ENCODE data around the gene POTEH. TPM values are rescaled to one million over a fixed set of nuclear protein-coding genes. Genes with fewer than 3 reads are reported as not detected.
"Not testable (repeated sequence)": the region's sequence is repeated elsewhere in the genome, so short reads cannot be mapped to it uniquely, and the experiment has no call there.

POTEH gene
- total and polyA plus RNA-seq, 2 experiments from 2014 or later, result not detected

GRCh38 chr22:15738157-15738908 lies 48.5 kb downstream of the POTEH start:
- H3K79me2 ChIP-seq (ENCODE audit: insufficient read depth); H3K36me3 ChIP-seq (ENCODE audit: low read depth); H3F3A ChIP-seq (ENCODE audit: insufficient read depth); in situ Hi-C loops (cut with MboI); H4K20me1 ChIP-seq (ENCODE audit: insufficient read depth); H3K4me2 ChIP-seq (ENCODE audit: unreplicated experiment); H3K9ac ChIP-seq; H3K27me3 ChIP-seq (replicated peaks; ENCODE audit: insufficient read depth); H3K4me1 ChIP-seq (ENCODE audit: insufficient read depth); H3K4me3 ChIP-seq; H3K27ac ChIP-seq; DNase-seq; H2AFZ ChIP-seq; H3K9me3 ChIP-seq (ENCODE audit: low read depth); H3K9me2 ChIP-seq (ENCODE audit: insufficient read depth): not testable (repeated sequence)
- 34 to 43% methylated on average over 4 to 6 of the region's 10 CpGs for WGBS, 2 experiments (ENCODE audit: low coverage in 1 of 2, low lambda C conversion rate in 2 of 2, missing lambda C conversion rate in 2 of 2)

DNA sequence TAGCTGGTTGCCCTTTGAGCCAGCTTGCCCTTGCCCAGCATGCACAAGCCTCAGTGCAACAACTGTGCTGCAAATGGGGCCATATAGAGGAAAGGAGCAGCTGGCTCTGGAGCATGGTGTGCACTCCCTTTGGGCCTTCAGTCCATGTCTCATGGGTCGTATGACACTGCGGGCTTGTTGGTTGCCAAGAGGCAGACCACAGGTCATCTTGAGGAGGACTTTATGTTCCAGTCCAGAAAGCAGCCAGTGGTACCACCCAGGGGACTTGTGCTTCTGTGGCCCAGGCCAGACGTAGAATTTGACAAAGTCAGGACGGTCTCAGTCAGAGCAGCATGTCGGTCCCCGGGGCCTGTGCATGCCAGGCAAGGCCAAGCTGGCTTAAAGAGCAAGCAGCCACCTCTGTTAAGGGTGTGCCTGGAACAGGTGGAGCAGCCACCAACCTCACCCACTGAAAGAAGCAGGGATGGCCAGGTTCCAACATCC lies 49.1 kb downstream of the POTEH start:
- H3K4me3 ChIP-seq; H3K9ac ChIP-seq; H3K36me3 ChIP-seq (ENCODE audit: low read depth); H2AFZ ChIP-seq; H3F3A ChIP-seq (ENCODE audit: insufficient read depth); H3K4me2 ChIP-seq (ENCODE audit: unreplicated experiment); H3K27ac ChIP-seq; in situ Hi-C loops (cut with MboI); H3K9me2 ChIP-seq (ENCODE audit: insufficient read depth); H3K9me3 ChIP-seq (ENCODE audit: low read depth); H3K4me1 ChIP-seq (ENCODE audit: insufficient read depth); H3K79me2 ChIP-seq (ENCODE audit: insufficient read depth); H4K20me1 ChIP-seq (ENCODE audit: insufficient read depth); H3K27me3 ChIP-seq (replicated peaks; ENCODE audit: insufficient read depth); DNase-seq: not testable (repeated sequence)
- WGBS, 2 experiments (ENCODE audit: low coverage in 1 of 2, low lambda C conversion rate in 2 of 2, missing lambda C conversion rate in 2 of 2), result 39 to 66% methylated on average over 2 of the region's 6 CpGs

- H3K4me1 ChIP-seq (ENCODE audit: insufficient read depth); H3K79me2 ChIP-seq (ENCODE audit: insufficient read depth); H2AFZ ChIP-seq; H3F3A ChIP-seq (ENCODE audit: insufficient read depth); DNase-seq; H3K36me3 ChIP-seq (ENCODE audit: low read depth); H3K27ac ChIP-seq; H3K27me3 ChIP-seq (replicated peaks; ENCODE audit: insufficient read depth); H3K9ac ChIP-seq; H3K4me2 ChIP-seq (ENCODE audit: unreplicated experiment); H3K9me2 ChIP-seq (ENCODE audit: insufficient read depth); in situ Hi-C loops (cut with MboI); H3K4me3 ChIP-seq; H4K20me1 ChIP-seq (ENCODE audit: insufficient read depth); H3K9me3 ChIP-seq (ENCODE audit: low read depth): not testable (repeated sequence)
- 47 to 49% methylated on average over 10 to 14 of the region's 16 CpGs for WGBS, 2 experiments (ENCODE audit: low coverage in 1 of 2, low lambda C conversion rate in 2 of 2, missing lambda C conversion rate in 2 of 2)
Observed at GRCh38 chr22:15747636-15748323, 58.0 kb downstream of the POTEH start.

DNA sequence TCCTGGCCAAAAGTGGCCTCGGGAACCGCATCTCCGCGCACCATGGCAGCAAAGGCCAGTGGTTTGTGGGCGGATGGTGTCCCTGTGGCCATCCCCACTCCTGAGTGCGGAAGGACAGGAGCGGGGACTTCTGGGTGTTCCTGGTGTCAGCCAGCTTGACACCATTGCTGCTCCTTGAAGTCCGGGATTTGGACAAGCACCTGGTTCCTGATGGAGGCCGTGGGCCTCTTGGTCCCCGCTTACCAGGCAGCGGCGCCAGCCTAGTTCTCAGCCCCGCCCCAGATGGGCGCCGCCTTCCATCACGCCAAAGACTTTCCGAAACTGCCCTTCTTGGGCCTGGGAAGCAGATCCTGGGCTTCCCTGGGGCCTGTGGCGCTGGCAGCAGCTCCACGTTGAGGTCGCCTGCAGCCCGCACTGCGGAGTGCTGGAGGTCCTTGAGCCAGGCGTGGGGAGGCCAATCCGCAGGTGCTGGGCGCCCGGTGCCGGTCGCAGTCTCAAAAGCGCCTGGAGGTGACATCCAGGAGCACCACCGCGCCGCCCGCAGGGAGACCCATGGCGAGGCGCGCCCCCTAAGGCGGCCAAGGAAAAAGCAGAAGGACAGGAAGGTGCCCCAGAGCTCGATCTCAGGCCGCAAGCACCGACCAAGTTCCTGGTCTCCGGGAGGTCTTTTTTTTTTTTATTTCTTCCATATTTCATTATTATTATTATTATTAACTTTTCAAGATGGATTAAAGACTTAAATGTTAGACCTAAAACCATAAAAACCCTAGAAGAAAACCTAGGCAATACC lies 59.5 kb downstream of the POTEH start:
- in situ Hi-C loops (cut with MboI); H3F3A ChIP-seq (ENCODE audit: insufficient read depth); H2AFZ ChIP-seq; H3K4me2 ChIP-seq (ENCODE audit: unreplicated experiment); H3K4me1 ChIP-seq (ENCODE audit: insufficient read depth); H4K20me1 ChIP-seq (ENCODE audit: insufficient read depth); DNase-seq; H3K4me3 ChIP-seq; H3K9ac ChIP-seq; H3K36me3 ChIP-seq (ENCODE audit: low read depth); H3K9me2 ChIP-seq (ENCODE audit: insufficient read depth); H3K27me3 ChIP-seq (replicated peaks; ENCODE audit: insufficient read depth); H3K9me3 ChIP-seq (ENCODE audit: low read depth); H3K79me2 ChIP-seq (ENCODE audit: insufficient read depth); H3K27ac ChIP-seq: not testable (repeated sequence)
- 49 to 57% methylated on average over 33 to 41 of the region's 41 CpGs for WGBS, 2 experiments (ENCODE audit: low coverage in 1 of 2, low lambda C conversion rate in 2 of 2, missing lambda C conversion rate in 2 of 2)

- H2AFZ ChIP-seq; H4K20me1 ChIP-seq (ENCODE audit: insufficient read depth); H3K27me3 ChIP-seq (replicated peaks; ENCODE audit: insufficient read depth); H3K36me3 ChIP-seq (ENCODE audit: low read depth); H3K9ac ChIP-seq; H3K4me2 ChIP-seq (ENCODE audit: unreplicated experiment); DNase-seq; H3K9me3 ChIP-seq (ENCODE audit: low read depth); H3K79me2 ChIP-seq (ENCODE audit: insufficient read depth); H3K4me3 ChIP-seq; H3K27ac ChIP-seq; H3K9me2 ChIP-seq (ENCODE audit: insufficient read depth); in situ Hi-C loops (cut with MboI); H3K4me1 ChIP-seq (ENCODE audit: insufficient read depth); H3F3A ChIP-seq (ENCODE audit: insufficient read depth): not testable (repeated sequence)
- WGBS, 2 experiments (ENCODE audit: low coverage in 1 of 2, low lambda C conversion rate in 2 of 2, missing lambda C conversion rate in 2 of 2), result 63 to 83% methylated on average over 9 to 13 of the region's 28 CpGs
Observed at GRCh38 chr22:15759443-15760097, 69.7 kb downstream of the POTEH start.

DNA sequence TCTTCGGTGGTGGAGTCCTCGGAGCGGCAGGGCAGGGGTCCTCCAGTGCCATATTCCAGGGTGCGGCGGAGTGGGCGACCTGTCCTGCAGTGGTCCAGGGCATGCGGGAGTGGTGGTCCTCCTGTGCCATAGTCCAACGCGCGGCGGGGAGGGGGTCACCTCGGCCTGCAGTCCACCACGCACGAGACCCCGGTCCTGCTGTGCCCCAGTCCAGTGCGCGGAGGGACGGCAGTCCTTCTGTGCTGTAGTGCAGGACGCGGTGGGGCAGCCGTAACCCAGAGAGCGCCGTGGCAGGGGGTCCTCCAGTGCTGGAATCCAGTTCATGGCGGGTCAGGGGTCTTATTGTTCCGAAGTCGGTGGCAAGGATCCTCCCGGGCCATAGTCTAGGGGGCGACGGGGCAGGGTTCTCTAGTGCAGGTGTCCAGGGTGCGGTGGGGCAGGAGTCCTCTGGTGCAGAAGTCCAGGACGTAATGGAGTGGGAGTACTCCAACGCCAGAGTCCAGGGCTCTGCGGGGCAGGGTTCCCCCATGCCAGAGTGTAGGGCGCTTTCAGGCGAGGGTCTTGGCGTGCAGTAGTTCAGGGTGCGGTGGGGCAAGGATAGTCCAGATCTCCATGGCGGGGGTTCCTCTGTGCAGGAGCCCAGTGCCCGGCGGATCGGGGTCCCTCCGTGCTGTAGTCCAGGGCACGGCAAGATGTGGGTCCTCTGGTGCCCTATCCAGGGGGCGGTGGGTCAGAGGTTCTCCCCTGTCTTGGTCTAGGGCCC lies 70.7 kb downstream of the POTEH start:
- H2AFZ ChIP-seq; in situ Hi-C loops (cut with MboI); H3F3A ChIP-seq (ENCODE audit: insufficient read depth); H3K9ac ChIP-seq; H4K20me1 ChIP-seq (ENCODE audit: insufficient read depth); H3K79me2 ChIP-seq (ENCODE audit: insufficient read depth); DNase-seq; H3K9me3 ChIP-seq (ENCODE audit: low read depth); H3K4me3 ChIP-seq; H3K9me2 ChIP-seq (ENCODE audit: insufficient read depth); H3K36me3 ChIP-seq (ENCODE audit: low read depth); H3K4me2 ChIP-seq (ENCODE audit: unreplicated experiment); H3K27ac ChIP-seq; H3K4me1 ChIP-seq (ENCODE audit: insufficient read depth); H3K27me3 ChIP-seq (replicated peaks; ENCODE audit: insufficient read depth): not testable (repeated sequence)
- WGBS, 2 experiments (ENCODE audit: low coverage in 1 of 2, low lambda C conversion rate in 2 of 2, missing lambda C conversion rate in 2 of 2), result 46 to 85% methylated on average over 4 to 12 of the region's 44 CpGs

Data from GM23248 (cell line).